GM12878 (cell line): ENCODE results near the gene SFXN5. TPM values are rescaled to one million over a fixed set of nuclear protein-coding genes. Genes with fewer than 3 reads are reported as not detected.

Experiments
- ATF7 ChIP-seq: fragments of 450-650 bp; IDR thresholded peaks from 2 replicates; pipeline ENCODE4 v1.6.1; 2016; ENCODE audit warnings: low read depth, mild to moderate bottlenecking
- BCL11A ChIP-seq: IDR thresholded peaks from 2 replicates; pipeline ENCODE4 v1.6.1; 2011; ENCODE audit warnings: low read depth, low read length
- CREM ChIP-seq: IDR thresholded peaks from 2 replicates; pipeline ENCODE4 v1.6.1; 2014; ENCODE audit warnings: antibody characterized with exemption, low read depth
- DPF2 ChIP-seq: fragments of 450-650 bp; IDR thresholded peaks from 2 replicates; pipeline ENCODE4 v1.6.1; 2017; ENCODE audit warnings: mild to moderate bottlenecking
- EP300 ChIP-seq, 2 experiments: fragments of 150-350 bp in 1 of 2; IDR thresholded peaks; 2 replicates each; pipeline ENCODE4 v1.6.1; 2011 to 2012; ENCODE audit warnings: low read depth in 2 of 2, low read length in 2 of 2, borderline replicate concordance in 1 of 2, improper control_type of control experiment in 1 of 2, inconsistent platforms in 1 of 2; ENCODE audit not compliant: control insufficient read depth in 1 of 2
- EZH2 ChIP-seq: IDR thresholded peaks from 2 replicates; pipeline ENCODE4 v1.6.1; 2012; ENCODE audit warnings: low read depth, mild to moderate bottlenecking, control low read depth, inconsistent platforms, low read length, borderline replicate concordance; ENCODE audit not compliant: control insufficient read depth
- IKZF2 ChIP-seq, 2 experiments: fragments of 450-650 bp; IDR thresholded peaks; 2 replicates each; pipeline ENCODE4 v1.6.1; 2017; ENCODE audit warnings: mild to moderate bottlenecking in 2 of 2, moderate library complexity in 2 of 2
- IRF4 ChIP-seq: IDR thresholded peaks from 2 replicates; pipeline ENCODE4 v1.6.1; 2011; ENCODE audit warnings: low read depth, low read length
- MEF2A ChIP-seq: IDR thresholded peaks from 2 replicates; pipeline ENCODE4 v1.6.1; 2011; ENCODE audit warnings: low read depth, mild to moderate bottlenecking, low read length, moderate library complexity; ENCODE audit not compliant: insufficient read depth
- NFIC ChIP-seq: IDR thresholded peaks from 2 replicates; pipeline ENCODE4 v1.6.1; 2012; ENCODE audit warnings: low read depth, mild to moderate bottlenecking, inconsistent platforms, low read length, moderate library complexity
- NRF1 ChIP-seq: conservative IDR thresholded peaks from 2 replicates; pipeline ENCODE4 v1.6.1; 2011; ENCODE audit warnings: mild to moderate bottlenecking, low read depth, low read length, improper control_type of control experiment
- PML ChIP-seq: IDR thresholded peaks from 2 replicates; pipeline ENCODE4 v1.6.1; 2012; ENCODE audit warnings: low read length, inconsistent platforms
- SREBF1 ChIP-seq: IDR thresholded peaks from 2 replicates; pipeline ENCODE4 v1.6.1; 2012; ENCODE audit warnings: mild to moderate bottlenecking, low read length
- SUPT20H ChIP-seq: IDR thresholded peaks from 2 replicates; pipeline ENCODE4 v1.6.1; 2011; ENCODE audit warnings: low read depth, mild to moderate bottlenecking, low read length, moderate library complexity, borderline replicate concordance; ENCODE audit not compliant: control insufficient read depth
- polyA plus RNA-seq, 11 experiments: library from polyadenylated mRNA; depleted of rRNA in 4 of 11; unstranded in 6 of 11; stranded (reverse) in 5 of 11; fragments of >200 nt; fragmentation: Nextera tagmentation in 4 of 11; fragmentation: Illumina TruSeq in 1 of 11; extraction: Ambion mirVana in 4 of 11; extraction: Trizol in 1 of 11; gene quantifications; 1 replicate in 1 of 11; 2 replicates in 10 of 11; pipeline versions ENCODE4 v1.2.1 to v1.2.3, GENCODE V29; 2011 to 2016; ENCODE audit warnings: inconsistent platforms in 2 of 11, missing spikeins in 2 of 11, low read depth in 1 of 11
- total RNA-seq, 4 experiments: library from RNA; depleted of rRNA in 3 of 4; stranded (reverse); fragments of >200 nt in 3 of 4; fragmentation: Illumina TruSeq in 1 of 4; extraction: Trizol in 1 of 4; gene quantifications; 2 replicates each; pipeline versions ENCODE4 v1.2.1 to v1.2.3, GENCODE V29; 2013 to 2021
- TF ChIP-seq, protein P1 (sequence below): fragments of 150-350 bp; IDR thresholded peaks from 2 replicates; pipeline ENCODE4 v1.6.1; 2014; ENCODE audit warnings: mild to moderate bottlenecking, low read depth, low read length
- TF ChIP-seq, protein P2 (sequence below): fragments of 450-650 bp; formaldehyde crosslinking; IDR thresholded peaks from 2 replicates; pipeline ENCODE4 v1.5.0; 2022; ENCODE audit warnings: mild to moderate bottlenecking, missing genetic modification characterization
- TF ChIP-seq, protein P3 (sequence below): IDR thresholded peaks from 2 replicates; pipeline ENCODE4 v1.6.1; 2011; ENCODE audit warnings: borderline replicate concordance, low read depth, mild to moderate bottlenecking, moderate library complexity, low read length; ENCODE audit not compliant: insufficient read depth, poor library complexity, severe bottlenecking
- TF ChIP-seq, protein P4 (sequence below), 3 experiments: IDR thresholded peaks in 2 of 3; conservative IDR thresholded peaks in 1 of 3; 2 replicates each; pipeline ENCODE4 v1.5.1; 2011; ENCODE audit warnings: low read depth in 3 of 3, low read length in 3 of 3, mild to moderate bottlenecking in 3 of 3, control low read depth in 2 of 3, moderate library complexity in 2 of 3, inconsistent platforms in 1 of 3, mixed read lengths in 1 of 3; ENCODE audit not compliant: control insufficient read depth in 2 of 3, insufficient read depth in 1 of 3; ENCODE audit errors: extremely low read depth in 1 of 3

The SFXN5 gene
- total and polyA plus RNA-seq, 10 of the 15 experiments (the other 5 are each of a cell fraction or from before 2014, with no cell fraction given): 3.3 to 15.9 (median 11.2) TPM

DNA sequence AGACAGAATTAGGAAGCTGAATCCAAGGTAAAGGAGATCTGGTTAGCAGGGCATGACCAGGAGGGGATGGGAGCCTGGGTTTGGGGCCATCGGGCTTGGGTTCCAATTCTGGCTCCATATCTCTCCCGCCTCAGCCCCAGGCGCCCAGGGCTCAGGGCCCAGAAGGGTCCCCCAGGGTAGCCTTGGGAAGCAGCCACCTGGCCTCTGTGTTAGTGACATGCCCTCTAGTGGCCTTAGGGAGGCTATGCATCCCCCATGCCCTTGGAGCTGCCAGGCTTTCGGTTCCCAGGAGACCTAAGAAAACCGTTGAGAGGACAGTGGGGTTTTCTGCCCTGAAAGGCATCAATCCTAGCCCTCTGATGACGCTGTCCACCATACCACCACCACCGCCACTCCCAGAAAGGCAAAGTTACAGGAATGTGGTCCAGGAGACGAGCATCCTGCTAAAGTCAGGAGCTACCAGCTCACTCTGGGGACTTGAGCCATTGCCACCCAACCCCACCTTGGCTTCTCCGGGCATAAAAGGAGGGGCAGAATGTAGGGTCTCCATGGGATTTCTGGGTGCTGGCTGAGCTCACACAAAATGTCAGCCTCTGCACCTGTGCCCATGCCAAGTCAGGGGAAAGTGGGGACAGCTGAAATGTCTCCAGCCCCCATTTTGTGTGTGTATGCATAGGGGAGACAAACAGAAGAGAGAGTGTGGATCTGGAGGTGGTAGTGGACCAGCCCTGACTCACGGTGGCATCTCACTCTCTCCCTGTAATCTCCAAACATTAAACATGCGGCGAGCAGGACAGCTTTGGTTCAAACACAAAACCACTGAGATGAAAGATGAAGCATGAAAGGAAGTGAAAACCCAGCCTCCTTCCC lies 97.7 kb downstream of the SFXN5 start (continued):
- TF ChIP-seq DPF2 (no peak), IRF4 (no peak), ATF7 (no peak), EZH2 (no peak), IKZF2 (IDR thresholded peaks at IDR 0.05) (no peak), NRF1 (no peak), PML (no peak), NFIC (no peak), MEF2A (no peak), SUPT20H (no peak), EP300 (IDR thresholded peaks at IDR 0.05; ENCODE audit: borderline replicate concordance in 1 of 2, control insufficient read depth in 1 of 2, low read depth in 2 of 2, low read length in 2 of 2) (no peak), BCL11A (no peak), SREBF1 (no peak), CREM (no peak)
- TF ChIP-seq, protein P1, sequence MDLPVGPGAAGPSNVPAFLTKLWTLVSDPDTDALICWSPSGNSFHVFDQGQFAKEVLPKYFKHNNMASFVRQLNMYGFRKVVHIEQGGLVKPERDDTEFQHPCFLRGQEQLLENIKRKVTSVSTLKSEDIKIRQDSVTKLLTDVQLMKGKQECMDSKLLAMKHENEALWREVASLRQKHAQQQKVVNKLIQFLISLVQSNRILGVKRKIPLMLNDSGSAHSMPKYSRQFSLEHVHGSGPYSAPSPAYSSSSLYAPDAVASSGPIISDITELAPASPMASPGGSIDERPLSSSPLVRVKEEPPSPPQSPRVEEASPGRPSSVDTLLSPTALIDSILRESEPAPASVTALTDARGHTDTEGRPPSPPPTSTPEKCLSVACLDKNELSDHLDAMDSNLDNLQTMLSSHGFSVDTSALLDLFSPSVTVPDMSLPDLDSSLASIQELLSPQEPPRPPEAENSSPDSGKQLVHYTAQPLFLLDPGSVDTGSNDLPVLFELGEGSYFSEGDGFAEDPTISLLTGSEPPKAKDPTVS: no peak
- TF ChIP-seq, protein P2, sequence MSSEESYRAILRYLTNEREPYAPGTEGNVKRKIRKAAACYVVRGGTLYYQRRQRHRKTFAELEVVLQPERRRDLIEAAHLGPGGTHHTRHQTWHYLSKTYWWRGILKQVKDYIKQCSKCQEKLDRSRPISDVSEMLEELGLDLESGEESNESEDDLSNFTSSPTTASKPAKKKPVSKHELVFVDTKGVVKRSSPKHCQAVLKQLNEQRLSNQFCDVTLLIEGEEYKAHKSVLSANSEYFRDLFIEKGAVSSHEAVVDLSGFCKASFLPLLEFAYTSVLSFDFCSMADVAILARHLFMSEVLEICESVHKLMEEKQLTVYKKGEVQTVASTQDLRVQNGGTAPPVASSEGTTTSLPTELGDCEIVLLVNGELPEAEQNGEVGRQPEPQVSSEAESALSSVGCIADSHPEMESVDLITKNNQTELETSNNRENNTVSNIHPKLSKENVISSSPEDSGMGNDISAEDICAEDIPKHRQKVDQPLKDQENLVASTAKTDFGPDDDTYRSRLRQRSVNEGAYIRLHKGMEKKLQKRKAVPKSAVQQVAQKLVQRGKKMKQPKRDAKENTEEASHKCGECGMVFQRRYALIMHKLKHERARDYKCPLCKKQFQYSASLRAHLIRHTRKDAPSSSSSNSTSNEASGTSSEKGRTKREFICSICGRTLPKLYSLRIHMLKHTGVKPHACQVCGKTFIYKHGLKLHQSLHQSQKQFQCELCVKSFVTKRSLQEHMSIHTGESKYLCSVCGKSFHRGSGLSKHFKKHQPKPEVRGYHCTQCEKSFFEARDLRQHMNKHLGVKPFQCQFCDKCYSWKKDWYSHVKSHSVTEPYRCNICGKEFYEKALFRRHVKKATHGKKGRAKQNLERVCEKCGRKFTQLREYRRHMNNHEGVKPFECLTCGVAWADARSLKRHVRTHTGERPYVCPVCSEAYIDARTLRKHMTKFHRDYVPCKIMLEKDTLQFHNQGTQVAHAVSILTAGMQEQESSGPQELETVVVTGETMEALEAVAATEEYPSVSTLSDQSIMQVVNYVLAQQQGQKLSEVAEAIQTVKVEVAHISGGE (CRISPR knock-in tag): no peak
- TF ChIP-seq, protein P3, sequence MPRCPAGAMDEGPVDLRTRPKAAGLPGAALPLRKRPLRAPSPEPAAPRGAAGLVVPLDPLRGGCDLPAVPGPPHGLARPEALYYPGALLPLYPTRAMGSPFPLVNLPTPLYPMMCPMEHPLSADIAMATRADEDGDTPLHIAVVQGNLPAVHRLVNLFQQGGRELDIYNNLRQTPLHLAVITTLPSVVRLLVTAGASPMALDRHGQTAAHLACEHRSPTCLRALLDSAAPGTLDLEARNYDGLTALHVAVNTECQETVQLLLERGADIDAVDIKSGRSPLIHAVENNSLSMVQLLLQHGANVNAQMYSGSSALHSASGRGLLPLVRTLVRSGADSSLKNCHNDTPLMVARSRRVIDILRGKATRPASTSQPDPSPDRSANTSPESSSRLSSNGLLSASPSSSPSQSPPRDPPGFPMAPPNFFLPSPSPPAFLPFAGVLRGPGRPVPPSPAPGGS: no peak
- TF ChIP-seq, protein P4, sequence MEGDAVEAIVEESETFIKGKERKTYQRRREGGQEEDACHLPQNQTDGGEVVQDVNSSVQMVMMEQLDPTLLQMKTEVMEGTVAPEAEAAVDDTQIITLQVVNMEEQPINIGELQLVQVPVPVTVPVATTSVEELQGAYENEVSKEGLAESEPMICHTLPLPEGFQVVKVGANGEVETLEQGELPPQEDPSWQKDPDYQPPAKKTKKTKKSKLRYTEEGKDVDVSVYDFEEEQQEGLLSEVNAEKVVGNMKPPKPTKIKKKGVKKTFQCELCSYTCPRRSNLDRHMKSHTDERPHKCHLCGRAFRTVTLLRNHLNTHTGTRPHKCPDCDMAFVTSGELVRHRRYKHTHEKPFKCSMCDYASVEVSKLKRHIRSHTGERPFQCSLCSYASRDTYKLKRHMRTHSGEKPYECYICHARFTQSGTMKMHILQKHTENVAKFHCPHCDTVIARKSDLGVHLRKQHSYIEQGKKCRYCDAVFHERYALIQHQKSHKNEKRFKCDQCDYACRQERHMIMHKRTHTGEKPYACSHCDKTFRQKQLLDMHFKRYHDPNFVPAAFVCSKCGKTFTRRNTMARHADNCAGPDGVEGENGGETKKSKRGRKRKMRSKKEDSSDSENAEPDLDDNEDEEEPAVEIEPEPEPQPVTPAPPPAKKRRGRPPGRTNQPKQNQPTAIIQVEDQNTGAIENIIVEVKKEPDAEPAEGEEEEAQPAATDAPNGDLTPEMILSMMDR (IDR thresholded peaks at IDR 0.05 in 2 of 3, conservative IDR thresholded peaks at IDR 0.05 in 1 of 3; ENCODE audit: control insufficient read depth in 2 of 3, extremely low read depth in 1 of 3, insufficient read depth in 1 of 3, low read depth in 3 of 3, low read length in 3 of 3): peak; percentile 85 to 95 (median 92)
